Heart left ventricle (tissue), 13 donors: ENCODE results near the gene SLC7A9.

Source experiments
- CTCF ChIP-seq, 12 donors: fragments of 200-600 bp; sonication (generic) in 4 of 12; IDR thresholded peaks; one replicate each; pipeline versions ENCODE4 v1.5.0 to v1.8.0; 2018 to 2022; ENCODE audit warnings: antibody characterized with exemption in 12 of 12, mild to moderate bottlenecking in 5 of 12
- POLR2A ChIP-seq, 2 donors: fragments of 450-650 bp; IDR thresholded peaks; one replicate each; pipeline ENCODE4 v1.6.1; 2017; ENCODE audit warnings: antibody characterized with exemption in 2 of 2, mild to moderate bottlenecking in 2 of 2, moderate library complexity in 2 of 2
- donor health status: ischemic (EF 13 %, LVEDD 7.1; RV severe dilation, severe dysfunction).
- donor health status: DM: no; HTN: yes; CAD: no.
- donor health status: DM: no; HTN: no; CAD: no.
- donor health status: ischemic (EF 25% LVEDD 6.9; RV normal size, moderate dysfunction).
- donor health status: ischemic (EF 25% LVEDD 5.7; RV mildly dilated, moderate dysfunction).
- donor health status: ischemic (EF 35%, LVEDD 5.7; RV mildly dilated, moderate dysfunction).
- donor health status: nonischemic (EF 11% LVEDD 7.7; RV severe dilation, severe dysfunction).
- donor health status: DM: yes; HTN: yes; CAD: no.
- donor health status: PGD.
- donor health status: ischemic (EF 29% LVEDD 5.4; RV normal size, mild dysfunction).
- donor health status: nonischemic (EF 23%, LVEDD 6.1; RV moderate dilation, normal function).

DNA sequence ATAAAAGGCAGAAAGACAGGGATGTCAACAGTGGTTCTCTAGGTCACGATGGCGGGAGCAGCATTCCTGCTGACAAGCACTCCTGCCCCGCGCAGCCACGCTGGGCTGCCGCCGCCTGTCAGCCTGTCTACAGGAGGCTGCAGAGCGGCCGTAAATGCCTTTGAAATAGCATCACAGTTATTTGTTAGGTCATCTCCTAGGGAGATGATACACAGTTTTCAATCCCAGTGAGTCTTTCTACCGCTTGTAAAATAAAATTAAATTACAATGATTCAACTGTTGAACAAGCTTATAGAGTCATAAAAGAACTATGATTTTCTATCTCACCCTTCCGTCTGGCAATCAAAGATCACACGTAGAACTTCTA, 7.3 kb upstream of the SLC7A9 start:
- no peak for TF ChIP-seq POLR2A (IDR thresholded peaks at IDR 0.05)
- TF ChIP-seq CTCF (IDR thresholded peaks at IDR 0.05) = no peak
